IPS DF 4.7 (cell line): Measurements from ENCODE around the gene FASN.

ENCODE experiments used
- DNase-seq: peaks from one replicate; pipeline ENCODE4 v3.0.0-alpha.2; 2013; ENCODE audit warnings: low spot score; ENCODE audit errors: extremely low read depth

Gene FASN

DNA sequence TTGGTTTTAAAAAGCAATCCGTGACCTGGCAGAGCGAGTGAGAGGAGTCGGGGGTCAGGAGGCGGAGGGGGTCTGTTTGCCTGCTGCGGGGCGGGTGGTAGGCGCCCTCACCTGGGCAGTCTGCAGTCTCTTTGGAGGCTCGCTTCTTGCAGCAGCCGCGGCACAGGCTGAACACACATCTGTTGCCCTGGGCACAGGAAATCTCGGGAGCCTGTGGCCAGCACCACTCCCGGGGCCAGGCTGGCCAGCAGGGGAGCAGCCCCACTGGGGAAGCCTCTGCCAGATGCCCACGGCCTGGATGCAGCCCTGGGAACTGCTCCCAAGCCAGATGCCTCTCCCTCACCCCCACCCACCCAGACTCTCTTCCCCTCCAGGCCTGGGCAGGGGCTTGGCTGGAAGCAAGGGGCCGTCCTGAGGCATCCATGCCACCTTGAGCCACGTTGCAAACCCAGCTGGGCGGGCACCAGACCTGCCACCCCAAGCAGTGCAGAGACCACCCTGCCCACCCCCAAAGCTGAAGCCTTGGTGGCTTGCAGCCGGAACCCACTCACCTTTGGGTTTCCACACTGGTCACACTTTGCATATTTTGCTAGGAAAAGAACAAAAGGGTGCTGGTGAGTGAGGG is 39.7 kb downstream of the FASN start:
- no peak for DNase-seq

DNA sequence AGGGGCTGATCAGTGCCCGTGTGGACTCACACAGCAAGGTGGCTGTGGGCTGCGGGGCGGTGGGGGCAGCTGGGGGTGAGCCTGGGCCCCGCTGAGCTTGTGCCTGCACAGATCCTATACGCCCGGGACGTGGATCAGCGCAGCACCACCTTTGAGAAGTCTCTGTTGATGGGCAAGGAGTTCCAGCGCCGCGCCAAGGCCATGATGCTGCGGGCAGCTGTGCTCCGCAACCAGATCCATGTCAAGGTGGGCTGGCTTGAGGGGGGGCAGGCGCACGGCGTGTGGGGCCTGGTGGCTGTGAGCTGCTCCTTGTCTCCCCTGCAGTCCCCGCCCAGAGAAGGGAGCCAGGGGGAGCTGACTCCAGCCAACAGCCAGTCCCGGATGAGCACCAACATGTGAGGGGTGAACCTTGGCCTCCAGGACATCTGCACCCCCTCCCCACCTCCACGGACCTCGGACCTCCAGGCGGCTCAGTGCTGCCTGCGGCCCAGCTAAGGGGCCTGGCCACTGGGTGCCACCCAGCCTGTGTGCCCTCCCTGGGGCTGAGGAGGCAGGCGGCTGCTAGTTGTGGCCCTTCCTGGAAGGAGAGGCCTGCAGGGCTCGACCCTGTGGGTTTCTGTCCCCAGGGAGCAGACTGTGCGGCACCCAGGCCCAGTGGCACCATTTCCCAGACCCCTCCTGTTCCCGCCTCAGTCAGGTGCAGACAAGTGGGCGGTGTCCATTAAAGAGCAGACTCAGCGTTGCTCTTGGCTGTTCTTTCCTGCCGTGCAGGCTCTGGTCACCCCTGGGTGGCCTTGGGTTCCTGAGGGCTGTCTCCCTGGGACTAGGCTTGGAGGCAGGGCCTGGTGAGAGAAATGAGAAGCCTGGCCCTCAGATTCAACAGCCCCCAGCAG is 41.1 kb downstream of the FASN start:
- DNase-seq: no peak

DNA sequence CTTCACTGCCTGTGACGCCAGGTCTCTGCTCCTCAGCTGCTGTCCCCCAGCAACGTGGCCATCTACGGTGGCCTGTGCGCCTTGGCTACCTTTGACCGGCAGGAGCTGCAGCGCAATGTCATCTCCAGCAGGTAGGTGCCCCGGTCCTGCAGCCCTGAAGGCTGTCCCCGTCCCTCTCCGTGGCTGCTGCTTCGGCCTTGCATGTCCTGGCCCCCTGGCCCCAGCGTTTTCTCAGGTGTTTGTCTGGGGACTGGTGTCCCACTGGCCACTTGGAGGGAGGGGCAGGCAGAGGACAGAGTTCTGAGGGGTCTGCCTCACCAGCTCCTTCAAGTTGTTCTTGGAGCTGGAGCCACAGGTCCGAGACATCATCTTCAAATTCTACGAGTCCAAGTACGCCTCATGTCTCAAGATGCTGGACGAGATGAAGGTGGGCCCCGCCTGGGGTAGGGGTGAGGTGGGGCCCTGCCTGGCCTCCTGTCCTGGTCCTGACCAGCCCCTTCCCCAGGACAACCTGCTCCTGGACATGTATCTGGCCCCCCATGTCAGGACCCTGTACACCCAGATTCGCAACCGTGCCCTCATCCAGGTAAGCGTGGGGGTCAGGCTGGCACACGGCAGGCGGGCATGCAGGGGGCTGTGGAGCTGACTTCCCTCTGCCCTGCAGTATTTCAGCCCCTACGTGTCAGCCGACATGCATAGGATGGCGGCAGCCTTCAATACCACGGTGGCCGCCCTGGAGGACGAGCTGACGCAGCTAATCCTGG is 41.9 kb downstream of the FASN start:
- DNase-seq: no peak

DNA sequence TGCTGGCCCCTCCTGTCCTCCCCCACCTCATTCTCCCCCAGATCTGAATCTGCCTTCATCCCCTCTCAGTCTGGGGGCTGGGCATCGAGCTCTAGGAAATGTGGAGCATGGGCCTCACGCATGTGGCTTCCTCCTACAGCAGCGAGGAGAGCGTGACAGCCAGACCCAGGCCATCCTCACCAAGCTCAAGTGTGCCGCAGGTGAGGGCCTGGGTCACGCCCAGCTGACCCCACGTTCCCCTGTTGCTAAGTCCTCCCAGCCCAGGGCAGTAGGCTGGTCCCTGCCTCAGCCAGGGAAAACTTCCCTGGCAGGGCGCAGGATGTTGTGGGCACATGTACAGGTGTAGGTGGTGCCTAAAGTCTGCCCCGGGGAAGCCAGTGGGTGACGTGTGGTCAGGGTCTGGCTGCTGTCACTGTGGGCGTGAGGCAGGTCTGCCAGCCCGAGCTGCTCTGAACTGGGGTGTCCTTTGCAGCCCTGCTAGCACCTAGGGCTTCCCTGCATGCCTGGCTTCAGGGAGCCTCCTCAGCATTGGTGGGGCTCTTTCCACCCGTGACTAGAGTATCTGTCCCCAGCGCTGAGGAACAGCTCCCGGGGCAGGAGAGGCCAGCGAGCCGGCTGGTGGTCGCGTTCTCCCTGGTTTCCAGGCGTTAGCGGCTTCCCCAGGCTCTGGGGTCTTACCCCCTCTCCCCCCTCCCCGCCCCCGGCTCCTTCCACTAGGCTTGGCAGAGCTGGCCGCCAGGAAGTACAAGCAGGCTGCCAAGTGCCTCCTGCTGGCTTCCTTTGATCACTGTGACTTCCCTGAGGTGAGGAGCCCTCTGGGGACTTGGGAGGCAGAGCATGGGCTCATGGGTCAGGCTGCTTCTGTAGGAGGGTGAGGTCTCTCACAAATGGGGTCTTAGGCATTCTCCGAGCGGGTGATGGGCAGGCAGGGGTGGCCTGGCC is 42.7 kb downstream of the FASN start:
- no peak for DNase-seq

DNA sequence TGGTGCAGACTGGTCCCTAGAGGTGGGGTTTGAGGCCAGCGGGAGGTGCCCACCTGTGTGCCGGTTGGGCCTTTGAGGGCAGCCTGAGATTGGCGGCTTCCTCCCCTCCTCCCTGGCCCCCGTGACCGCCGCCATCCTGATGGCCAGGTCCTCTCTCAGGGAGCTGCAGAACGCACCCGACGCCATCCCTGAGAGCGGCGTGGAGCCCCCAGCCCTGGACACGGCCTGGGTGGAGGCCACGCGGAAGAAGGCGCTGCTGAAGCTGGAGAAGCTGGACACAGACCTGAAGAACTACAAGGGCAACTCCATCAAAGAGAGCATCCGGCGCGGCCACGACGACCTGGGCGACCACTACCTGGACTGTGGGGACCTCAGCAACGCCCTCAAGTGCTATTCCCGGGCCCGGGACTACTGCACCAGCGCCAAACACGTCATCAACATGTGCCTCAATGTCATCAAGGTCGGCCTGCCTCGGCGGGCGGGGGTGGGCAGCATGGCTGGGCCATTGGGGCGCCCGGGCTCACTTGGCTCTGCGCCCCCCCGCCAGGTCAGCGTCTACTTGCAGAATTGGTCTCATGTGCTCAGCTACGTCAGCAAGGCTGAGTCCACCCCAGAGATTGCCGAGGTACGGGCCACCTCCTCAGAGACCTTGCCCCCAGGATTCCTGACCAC is 43.5 kb downstream of the FASN start:
- no peak for DNase-seq

DNA sequence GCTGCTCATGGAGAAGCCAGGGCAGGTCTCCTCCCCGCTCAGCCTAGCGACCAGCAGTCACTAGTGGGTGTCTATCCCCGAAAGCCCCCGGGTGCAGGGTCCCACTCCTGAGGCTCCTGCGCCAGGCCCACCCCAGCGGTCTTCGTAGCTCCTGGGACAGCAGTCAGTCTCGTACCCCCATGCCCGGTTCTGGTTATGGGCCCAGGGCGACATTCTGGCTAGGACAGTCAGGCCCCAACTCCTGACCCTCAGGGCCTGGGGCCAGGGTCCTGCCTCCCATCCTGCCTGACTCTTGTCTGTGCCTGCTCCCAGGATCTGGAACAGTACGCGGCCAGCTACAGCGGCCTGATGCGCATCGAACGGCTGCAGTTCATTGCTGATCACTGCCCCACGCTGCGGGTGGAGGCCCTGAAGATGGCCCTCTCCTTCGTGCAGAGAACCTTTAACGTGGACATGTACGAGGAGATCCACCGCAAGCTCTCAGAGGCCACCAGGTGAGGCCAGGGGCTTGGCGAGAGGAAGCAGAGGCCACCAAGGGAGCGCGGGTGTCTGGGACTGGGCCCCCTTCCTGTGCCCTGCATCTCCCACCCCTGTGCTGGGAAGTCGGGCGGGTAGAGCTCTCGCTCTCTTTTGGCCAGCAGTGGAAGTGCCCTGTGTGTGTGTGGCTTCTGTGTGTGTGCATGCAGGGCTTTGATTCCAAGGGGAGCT is 44.3 kb downstream of the FASN start:
- DNase-seq: no peak

DNA sequence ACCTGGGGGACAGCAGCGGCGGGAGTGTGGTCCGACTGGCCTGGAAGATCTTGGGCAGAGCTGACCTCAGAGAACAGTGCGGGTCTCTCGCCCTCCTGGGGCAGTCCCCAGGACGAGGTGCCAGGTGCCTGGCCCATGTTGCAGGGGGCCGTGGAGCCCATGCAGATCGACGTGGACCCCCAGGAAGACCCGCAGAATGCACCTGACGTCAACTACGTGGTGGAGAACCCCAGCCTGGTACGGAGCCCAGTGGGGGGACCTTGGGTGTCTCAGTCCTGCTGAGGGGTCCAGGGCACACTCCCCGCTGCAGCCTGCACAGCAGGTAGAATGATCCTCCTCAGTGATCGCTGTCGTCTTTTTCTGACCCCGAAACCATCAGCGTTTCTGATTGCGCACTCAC is 44.9 kb downstream of the FASN start:
- DNase-seq: no peak

DNA sequence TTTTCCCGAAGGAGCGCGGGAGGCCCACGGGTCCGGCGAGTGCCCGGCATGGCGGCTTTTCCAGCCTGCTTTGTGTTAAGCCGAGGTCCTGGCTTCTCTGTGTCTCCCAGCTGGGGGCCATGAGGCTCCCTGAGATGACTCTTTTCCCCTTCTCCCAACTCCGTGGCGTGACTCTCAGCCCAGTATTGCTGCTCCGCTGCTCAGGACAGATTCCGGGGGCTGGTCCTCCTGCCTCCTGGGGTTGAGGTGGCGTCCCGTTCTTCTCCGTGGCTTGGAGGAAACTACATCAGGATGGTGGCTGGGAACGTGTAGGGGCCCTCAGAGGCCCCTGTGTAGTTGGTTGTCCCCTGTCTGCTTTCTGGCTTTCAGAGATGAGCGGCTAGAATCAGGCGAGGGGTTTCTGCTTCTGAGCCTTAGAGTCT is 45.4 kb downstream of the FASN start:
- no peak for DNase-seq

DNA sequence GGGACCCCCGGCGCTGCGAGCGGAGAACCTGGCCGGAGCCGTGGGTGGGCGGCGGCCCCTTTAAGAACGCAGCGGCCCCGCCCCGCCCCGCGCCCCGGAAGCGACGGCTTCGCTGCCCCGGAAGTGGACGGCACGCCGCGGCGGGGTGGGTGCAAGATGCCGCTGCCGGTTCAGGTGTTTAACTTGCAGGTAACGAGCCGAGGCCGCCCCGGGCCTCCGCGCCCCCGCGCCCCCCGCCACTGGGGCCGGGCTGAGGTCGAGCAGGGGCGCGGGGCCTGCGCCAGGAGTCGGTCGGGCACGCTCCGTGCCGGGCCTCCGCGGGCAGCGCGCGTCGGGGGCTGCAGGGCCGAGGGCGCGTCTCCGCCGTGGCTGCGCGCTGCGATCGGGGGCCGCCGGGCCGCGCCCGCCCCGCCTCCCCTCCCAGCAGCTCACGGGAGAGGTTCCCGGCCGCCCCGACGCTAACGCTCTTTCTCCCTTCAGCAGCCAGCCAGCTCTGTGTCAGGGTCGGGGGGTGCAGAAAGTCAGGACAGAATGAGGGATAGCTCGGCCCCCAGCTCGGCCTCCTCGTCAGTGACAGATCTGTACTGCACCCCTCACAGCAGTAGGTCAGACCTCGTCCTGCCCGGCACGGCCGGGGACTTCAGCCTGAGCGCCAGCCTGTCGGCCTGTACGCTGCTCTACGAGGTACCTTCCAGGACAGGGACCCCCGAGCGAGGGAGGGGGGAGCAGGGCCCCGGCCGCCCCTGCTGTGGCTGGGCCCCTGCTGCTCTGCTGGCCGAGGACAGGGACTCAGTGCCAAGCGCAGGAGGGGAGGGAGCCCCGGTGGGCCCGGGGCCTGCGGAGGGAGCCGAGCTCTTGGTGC is 46.0 kb downstream of the FASN start, which contains the start of the genes GPS1 and RFNG:
Gene GPS1, plus strand, starts transcription at position 123 of the 862 bp plus-strand sequence. Its CDS starts 34 bp downstream, at position 157.
Gene RFNG, minus strand, starts transcription at position 36 of the 862 bp plus-strand sequence. CDS start 45 bp downstream, outside the sequence.
- DNase-seq: no peak

DNA sequence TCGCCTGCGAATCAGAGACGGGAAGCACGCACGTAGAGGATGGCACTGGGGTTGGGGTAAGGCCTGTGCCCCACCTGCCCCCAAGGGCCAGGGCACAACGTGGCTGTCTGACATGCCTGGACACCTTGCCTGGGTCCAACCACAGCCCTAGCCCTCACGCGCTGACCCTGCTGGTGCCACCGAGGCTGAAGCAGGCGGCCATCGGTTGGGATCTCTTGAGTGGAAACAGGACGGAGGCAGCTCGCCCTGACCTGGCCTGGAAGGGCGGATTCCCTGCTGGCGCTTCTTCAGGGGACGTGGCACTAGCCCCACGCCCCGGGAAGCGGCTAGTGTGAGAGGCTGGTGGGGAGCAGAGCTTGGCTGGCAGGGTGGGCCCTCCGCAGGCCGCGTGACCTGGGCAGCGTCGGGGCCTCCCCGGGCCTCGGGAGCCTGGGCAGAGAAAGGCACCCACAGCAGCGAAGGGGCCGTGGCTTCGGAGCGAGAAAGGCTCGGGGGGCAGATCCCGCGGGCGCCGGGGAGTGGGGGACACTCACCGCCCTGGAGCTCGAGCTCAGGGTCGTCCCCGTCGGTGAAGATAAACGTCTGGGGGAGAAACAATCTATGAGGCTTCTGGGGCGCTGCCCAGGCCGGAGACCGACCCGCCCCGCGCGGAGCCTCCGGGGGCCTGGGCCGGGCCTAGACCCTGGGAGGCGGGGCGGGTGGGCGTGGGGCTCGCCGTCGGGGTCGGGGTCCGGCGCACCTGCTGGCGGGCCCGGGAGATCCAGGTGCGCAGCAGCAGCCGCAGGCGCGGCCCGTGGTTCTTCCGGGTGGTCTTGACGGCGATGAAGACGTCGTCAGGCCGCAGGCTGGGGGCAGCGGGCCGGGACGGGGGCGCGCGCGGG is 47.0 kb downstream of the FASN start:
- DNase-seq: no peak

DNA sequence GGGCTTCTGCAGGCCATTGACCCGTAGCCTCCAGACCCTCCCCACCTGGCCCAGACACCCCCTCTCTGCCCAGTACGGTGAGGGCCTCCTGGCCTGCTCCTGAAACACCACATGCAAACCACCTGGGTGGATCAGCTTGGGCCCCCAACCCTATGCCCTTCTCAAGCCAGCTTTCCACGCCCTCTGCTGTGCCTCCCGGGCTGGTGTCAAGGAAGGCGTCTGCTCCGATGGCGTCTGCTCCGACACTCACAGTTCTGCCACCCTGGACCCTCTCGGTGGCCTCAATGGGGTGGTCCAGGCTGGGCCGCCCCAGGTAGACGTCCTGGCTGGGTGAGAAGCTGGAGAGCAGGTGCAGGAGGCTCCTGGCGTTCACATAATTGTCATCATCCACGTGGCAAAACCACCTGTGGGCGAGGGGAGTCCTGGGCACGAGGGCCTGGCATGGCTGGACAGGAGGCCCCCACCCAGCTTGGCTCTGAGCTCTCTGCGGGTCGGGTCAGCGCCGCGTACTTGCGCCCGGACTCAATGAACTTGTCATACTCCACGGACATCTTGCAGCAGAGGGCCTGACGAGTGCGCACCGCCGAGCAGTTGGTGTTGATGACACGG is 47.8 kb downstream of the FASN start:
- no peak for DNase-seq

DNA sequence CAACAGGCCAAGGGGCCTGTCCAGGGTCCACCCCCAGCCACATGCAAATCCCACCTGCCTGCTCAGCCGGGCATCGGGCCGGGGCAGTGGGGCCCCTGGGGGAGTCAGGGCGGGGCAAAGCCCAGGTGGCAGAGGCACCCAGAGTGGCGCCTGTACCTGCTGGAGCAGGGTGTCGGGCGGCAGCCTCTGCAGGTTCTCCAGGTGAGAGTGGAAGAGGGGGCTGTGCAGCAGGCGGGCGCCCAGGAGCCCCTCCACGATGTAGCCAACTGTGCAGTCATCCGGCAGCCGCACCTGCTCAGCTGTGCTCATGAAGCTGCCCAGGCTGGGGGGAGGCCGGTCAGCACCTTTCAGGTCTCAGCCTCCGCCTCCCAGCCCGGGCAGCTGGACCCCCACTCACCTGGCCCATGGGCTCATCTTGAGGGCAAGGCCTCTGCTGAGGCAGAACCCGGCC is 48.5 kb downstream of the FASN start:
- DNase-seq: no peak

DNA sequence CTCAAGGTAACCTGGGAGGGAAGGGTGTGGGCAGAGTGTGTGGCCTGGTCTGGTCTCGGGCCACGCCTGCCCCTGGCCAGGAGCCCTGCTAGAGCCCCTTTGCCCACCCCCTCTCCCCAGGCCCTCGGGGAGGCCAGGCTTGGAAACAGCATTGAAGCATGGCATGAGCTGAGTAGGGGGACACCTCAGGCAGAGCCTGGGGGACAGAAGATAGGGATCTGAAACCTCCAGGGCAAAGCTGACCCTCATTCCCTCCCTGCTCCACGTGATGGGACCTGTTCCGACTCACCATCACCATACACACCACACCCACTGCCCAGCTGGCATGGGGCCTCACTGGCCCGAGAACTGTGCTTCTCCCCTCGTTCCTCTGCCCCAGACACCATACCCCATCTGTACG is 48.9 kb downstream of the FASN start:
- DNase-seq: no peak

DNA sequence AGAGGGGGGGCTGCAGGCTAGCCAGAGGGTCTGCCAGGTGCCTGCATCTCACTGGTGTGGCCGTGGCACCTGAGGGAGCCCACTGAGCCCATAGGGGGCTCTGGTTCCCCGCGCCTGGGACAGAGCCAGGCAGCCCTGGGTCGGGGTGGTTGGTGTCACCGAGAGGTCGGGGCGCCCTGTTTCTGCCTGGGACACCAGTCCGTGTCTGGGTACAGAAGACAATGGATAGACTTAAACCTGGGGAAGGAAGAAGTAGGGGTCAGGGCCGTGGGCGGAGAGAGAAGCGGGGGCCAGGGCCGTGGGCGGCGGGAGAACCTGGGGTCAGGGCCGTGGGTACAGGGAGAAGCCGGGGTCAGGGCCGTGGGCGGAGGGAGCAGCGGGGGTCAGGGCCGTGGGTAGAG is 49.5 kb downstream of the FASN start:
- DNase-seq: no peak

DNA sequence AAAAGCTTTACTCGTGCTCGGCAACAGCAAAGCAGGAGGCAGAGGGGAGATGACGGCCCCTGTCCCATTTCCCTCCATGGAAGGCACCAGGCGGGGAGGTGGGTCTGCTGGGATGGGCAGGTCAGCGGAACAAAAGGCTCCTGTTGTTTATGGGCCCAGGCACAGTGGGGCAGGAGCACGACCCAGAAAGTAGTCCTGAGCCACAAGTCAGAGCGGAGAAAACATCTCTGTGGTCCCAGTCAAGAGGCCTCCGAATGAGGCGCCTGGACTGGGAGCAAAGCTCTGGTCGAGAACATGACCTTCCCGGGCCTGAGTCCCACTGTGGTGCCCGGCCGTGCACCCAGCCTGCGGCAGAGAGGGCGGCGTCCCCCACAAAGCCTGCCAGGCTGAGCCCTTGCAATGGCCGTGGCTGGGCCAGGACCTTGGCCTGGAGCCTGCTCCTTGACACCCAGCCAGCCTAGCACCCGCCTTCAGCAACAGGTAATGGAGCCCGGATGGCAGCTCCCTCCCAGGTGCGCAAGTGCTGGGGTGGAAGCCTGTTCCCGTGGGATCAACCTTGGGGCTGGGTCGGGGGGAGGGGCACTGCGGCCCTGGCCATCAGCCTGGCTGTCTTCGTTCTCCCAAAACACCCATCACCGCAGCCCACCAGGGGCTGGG is 50.0 kb downstream of the FASN start:
- DNase-seq: no peak

DNA sequence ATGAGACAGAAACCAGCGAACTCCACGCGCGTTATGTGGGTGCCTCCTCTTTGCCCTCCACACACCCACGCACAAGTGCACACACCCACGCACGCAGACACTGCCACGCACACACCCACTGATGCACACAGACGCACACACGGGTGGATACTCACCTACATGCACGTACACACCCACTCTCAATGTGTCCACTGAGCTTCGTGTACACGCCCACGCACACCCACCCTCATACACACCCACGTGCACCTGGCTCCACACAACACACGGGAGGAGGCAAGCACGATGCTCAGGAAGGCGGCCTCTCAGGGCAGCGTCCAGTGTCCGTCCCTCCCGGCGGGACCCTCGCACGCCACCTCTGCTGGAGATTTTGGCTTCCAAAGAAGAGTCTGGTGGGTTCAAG is 50.7 kb downstream of the FASN start:
- no peak for DNase-seq

DNA sequence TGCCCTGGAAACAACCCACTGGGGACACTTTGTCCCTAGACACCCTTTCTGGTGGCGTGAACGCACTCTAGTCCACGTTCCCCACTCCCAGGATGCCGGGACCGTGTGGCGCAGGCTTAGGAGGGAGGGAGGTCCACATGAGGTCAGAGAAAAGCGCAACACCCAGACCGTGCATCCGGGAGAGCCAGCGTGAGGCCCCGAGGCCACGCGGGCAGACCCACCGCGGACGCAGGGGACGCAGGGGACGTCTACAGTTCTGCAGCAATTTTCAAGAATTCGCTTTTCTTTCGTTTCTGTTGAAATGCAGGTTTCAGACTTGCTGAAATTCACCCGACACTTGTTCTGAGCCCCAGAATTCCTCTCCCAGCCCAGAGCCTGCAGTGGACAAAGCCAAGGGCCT is 51.1 kb downstream of the FASN start:
- no peak for DNase-seq
